NCI-H187 (cell line): ENCODE results near the gene TSNAX.
"Not testable (repeated sequence)": the region's sequence is repeated elsewhere in the genome, so short reads cannot be mapped to it uniquely, and the experiment has no call there.

ENCODE experiments used
- DNase-seq, 2 experiments: peaks; one replicate each; lab custom pipeline; 2025; lab: John Stamatoyannopoulos, UW

TSNAX gene

GRCh38 chr1:231561647-231562383 lies 33.3 kb downstream of the TSNAX start:
- no peak for DNase-seq

GRCh38 chr1:231563247-231563646 lies 34.8 kb downstream of the TSNAX start:
- no peak for DNase-seq

GRCh38 chr1:231564373-231564772 lies 35.9 kb downstream of the TSNAX start:
- DNase-seq, result no peak

GRCh38 chr1:231566496-231566895 lies 38.0 kb downstream of the TSNAX start:
- DNase-seq, result no peak

- DNase-seq, result not testable (repeated sequence)
Observed at GRCh38 chr1:231570262-231570661, 41.8 kb downstream of the TSNAX start.

GRCh38 chr1:231571904-231572303 lies 43.4 kb downstream of the TSNAX start:
- DNase-seq, result no peak

- no peak for DNase-seq
Observed at GRCh38 chr1:231575472-231575871, 47.0 kb downstream of the TSNAX start.

GRCh38 chr1:231576804-231577718 lies 48.6 kb downstream of the TSNAX start:
- no peak for DNase-seq

- DNase-seq, result no peak
Observed at GRCh38 chr1:231580874-231581273, 52.4 kb downstream of the TSNAX start.

- DNase-seq, result no peak
Observed at GRCh38 chr1:231581859-231582258, 53.4 kb downstream of the TSNAX start.

- DNase-seq, result no peak
Observed at GRCh38 chr1:231583376-231583775, 54.9 kb downstream of the TSNAX start.

- no peak for DNase-seq
Observed at GRCh38 chr1:231584117-231584516, 55.6 kb downstream of the TSNAX start.

- no peak for DNase-seq
Observed at GRCh38 chr1:231584921-231585320, 56.5 kb downstream of the TSNAX start.

- DNase-seq, result no peak
Observed at GRCh38 chr1:231590453-231591198, 62.2 kb downstream of the TSNAX start.

- DNase-seq, result no peak
Observed at GRCh38 chr1:231591466-231591865, 63.0 kb downstream of the TSNAX start.

GRCh38 chr1:231592809-231593208 lies 64.3 kb downstream of the TSNAX start:
- no peak for DNase-seq

GRCh38 chr1:231593264-231593663 lies 64.8 kb downstream of the TSNAX start:
- DNase-seq, result not testable (repeated sequence)

- no peak for DNase-seq
Observed at GRCh38 chr1:231594123-231594522, 65.7 kb downstream of the TSNAX start.

GRCh38 chr1:231594749-231595148 lies 66.3 kb downstream of the TSNAX start:
- no peak for DNase-seq

- no peak for DNase-seq
Observed at GRCh38 chr1:231596337-231596791, 67.9 kb downstream of the TSNAX start.

GRCh38 chr1:231597971-231598370 lies 69.5 kb downstream of the TSNAX start:
- DNase-seq, result no peak

- DNase-seq, result no peak
Observed at GRCh38 chr1:231600458-231600976, 72.0 kb downstream of the TSNAX start.
